ENCODE results near the gene ASB11.
"Not testable (repeated sequence)": the region's sequence is repeated elsewhere in the genome, so short reads cannot be mapped to it uniquely, and the experiment has no call there.

The ASB11 gene

DNA sequence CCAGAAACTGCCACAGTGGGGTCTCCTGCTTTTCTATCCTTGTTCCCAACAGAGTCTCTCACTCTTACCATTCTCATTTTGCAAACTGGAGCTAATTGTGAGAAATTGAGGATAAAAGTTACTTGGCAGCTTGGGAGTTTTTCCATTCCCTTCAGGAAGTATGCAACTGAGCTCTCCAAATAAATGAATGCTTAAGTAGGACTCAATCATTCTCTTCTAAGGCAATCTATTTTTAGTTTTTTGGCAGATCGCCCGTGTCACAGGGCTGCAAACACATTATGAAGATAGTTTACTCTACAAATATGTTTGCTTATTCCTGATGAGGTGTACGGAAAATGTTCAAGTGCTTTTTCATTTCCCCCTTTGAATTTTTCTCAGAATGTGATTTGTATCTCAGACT is 5.3 kb downstream of the ASB11 start:
- WGBS, 2 experiments (ENCODE audit: insufficient coverage in 2 of 2): no CpG with 5 or more reads among the region's 3 CpGs
- H3K4me1 ChIP-seq (ENCODE audit: control insufficient read depth, insufficient read depth, low read length, poor library complexity, severe bottlenecking): no peaks in the 10 kb centered on the region
- H3K27ac ChIP-seq (ENCODE audit: low read depth, low read length, severe bottlenecking): no peak overlapping the region
- H3K36me3 ChIP-seq (ENCODE audit: control insufficient read depth, insufficient read depth, low read length): no peaks in the 10 kb centered on the region
- H3K4me3 ChIP-seq (ENCODE audit: extremely low read depth, insufficient read depth, low read length, poor library complexity, severe bottlenecking): no peak overlapping the region
- H3K9me3 ChIP-seq (ENCODE audit: control insufficient read depth, low read length): no peaks in the 10 kb centered on the region

- H3K27ac ChIP-seq (ENCODE audit: low read depth, low read length, severe bottlenecking); H3K4me1 ChIP-seq (ENCODE audit: control insufficient read depth, insufficient read depth, low read length, poor library complexity, severe bottlenecking); H3K9me3 ChIP-seq (ENCODE audit: control insufficient read depth, low read length); H3K36me3 ChIP-seq (ENCODE audit: control insufficient read depth, insufficient read depth, low read length); H3K4me3 ChIP-seq (ENCODE audit: extremely low read depth, insufficient read depth, low read length, poor library complexity, severe bottlenecking): not testable (repeated sequence)
- 83% methylated on average over 1 of the region's 3 CpGs; no CpG with 5 or more reads in 1 of the 2 experiments for WGBS, 2 experiments (ENCODE audit: insufficient coverage in 2 of 2)
These were observed 9.5 kb downstream of the ASB11 start for GRCh38 chrX:15305899-15306298.

DNA sequence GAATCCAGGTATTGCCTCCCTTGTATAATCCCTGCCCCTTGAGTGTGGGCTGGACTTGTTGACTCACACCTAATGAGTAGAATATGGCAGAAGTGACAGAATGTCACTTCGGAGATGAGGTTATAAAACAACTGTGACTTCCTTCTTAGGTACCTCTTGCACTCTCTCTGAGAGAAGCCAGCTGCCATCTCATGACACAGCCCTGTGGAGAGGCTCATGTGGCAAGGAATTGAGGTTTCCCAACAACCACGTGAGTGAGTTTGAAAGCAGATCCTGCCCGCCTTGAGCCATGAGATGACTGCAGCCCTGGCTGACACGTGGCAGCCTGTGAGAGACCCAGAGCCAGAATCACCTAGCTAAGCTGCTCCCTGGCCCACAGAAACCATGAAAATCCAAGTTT is 13.5 kb downstream of the ASB11 start:
- Histone ChIP-seq H3K27ac (ENCODE audit: low read depth, low read length, severe bottlenecking) (no peak overlapping the region), H3K9me3 (ENCODE audit: control insufficient read depth, low read length) (no peaks in the 10 kb centered on the region), H3K36me3 (ENCODE audit: control insufficient read depth, insufficient read depth, low read length) (no peaks in the 10 kb centered on the region), H3K4me3 (ENCODE audit: extremely low read depth, insufficient read depth, low read length, poor library complexity, severe bottlenecking) (no peak overlapping the region), H3K4me1 (ENCODE audit: control insufficient read depth, insufficient read depth, low read length, poor library complexity, severe bottlenecking) (no peaks in the 10 kb centered on the region)
- 100% methylated on average over 1 of the region's 4 CpGs; no CpG with 5 or more reads in 1 of the 2 experiments for WGBS, 2 experiments (ENCODE audit: insufficient coverage in 2 of 2)

DNA sequence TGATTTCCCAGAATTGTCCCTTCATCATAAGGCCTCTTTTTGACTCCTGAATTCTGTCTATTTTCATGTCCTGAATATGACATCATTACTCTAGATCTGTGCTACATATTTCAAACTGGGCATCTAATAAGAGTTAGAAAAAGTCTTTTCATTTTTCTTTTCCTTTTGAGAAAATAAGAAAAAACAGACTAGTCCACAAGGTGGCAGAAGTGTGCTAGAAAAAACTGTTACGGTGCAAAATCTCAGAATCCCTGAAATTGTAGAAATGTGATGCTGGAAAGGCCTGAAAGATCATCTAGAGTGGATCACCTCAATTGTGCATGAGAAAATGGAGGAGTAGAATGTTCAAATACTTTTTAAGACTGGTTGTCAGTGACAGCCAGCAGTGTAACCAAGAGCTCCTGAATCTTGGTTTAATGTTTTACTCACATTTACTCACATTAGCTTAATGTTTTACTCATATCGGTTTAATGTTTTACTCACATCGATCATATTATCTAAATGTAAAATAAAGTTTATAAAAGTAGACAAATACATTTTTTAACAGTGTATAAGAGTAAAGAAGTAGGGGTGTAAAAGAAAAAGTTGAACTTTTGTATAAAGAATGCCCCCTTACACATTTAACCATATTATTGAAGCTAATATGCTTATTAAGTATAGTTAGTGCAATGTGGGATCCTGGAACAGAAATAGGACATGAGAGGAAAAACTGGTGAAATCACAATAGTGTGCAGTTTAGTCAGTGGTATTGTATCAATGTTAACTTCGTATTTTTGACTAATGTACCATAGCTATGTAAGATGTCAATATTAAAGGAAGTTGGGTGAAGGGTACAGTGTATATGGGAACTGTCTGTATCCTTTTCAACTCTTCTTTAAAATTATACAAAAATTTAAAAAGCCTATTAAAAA is 15.2 kb downstream of the ASB11 start:
- no peaks in the 10 kb centered on the region for H3K9me3 ChIP-seq (ENCODE audit: control insufficient read depth, low read length)
- no peaks in the 10 kb centered on the region for H3K36me3 ChIP-seq (ENCODE audit: control insufficient read depth, insufficient read depth, low read length)
- H3K4me1 ChIP-seq (ENCODE audit: control insufficient read depth, insufficient read depth, low read length, poor library complexity, severe bottlenecking): no peaks in the 10 kb centered on the region
- WGBS, 2 experiments (ENCODE audit: insufficient coverage in 2 of 2): 0 to 33% methylated on average over 1 of the region's 4 CpGs
- no peak overlapping the region for H3K27ac ChIP-seq (ENCODE audit: low read depth, low read length, severe bottlenecking)
- no peak overlapping the region for H3K4me3 ChIP-seq (ENCODE audit: extremely low read depth, insufficient read depth, low read length, poor library complexity, severe bottlenecking)

DNA sequence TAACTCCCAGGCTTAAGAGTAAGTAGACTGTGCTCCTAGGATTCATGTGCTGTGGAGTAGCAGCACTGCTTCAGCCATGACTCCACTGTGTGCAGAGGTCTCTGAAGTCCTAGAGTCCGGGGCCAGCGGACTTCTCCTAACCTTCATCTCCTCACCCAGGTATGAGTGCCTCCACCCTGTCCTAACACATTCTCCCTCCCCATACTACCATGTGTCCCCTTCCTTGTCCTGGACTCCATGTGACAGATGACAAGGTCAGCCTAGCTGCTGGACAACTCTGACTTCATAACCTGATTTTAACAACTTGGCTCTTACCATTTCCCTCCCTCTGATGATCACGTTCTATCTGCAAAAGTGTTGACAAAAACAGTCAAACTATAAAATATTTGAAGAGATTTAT is 16.7 kb downstream of the ASB11 start:
- H3K4me1 ChIP-seq (ENCODE audit: control insufficient read depth, insufficient read depth, low read length, poor library complexity, severe bottlenecking): no peaks in the 10 kb centered on the region
- no peak overlapping the region for H3K4me3 ChIP-seq (ENCODE audit: extremely low read depth, insufficient read depth, low read length, poor library complexity, severe bottlenecking)
- peak overlapping the region; percentile 29 for H3K27ac ChIP-seq (ENCODE audit: low read depth, low read length, severe bottlenecking)
- WGBS, 2 experiments (ENCODE audit: insufficient coverage in 2 of 2): 93% methylated on average over 2 of the region's 3 CpGs; no CpG with 5 or more reads in 1 of the 2 experiments
- H3K9me3 ChIP-seq (ENCODE audit: control insufficient read depth, low read length): no peaks in the 10 kb centered on the region
- H3K36me3 ChIP-seq (ENCODE audit: control insufficient read depth, insufficient read depth, low read length): no peaks in the 10 kb centered on the region

- H3K27ac ChIP-seq (ENCODE audit: low read depth, low read length, severe bottlenecking): peak overlapping the region; percentile 53
- H3K4me3 ChIP-seq (ENCODE audit: extremely low read depth, insufficient read depth, low read length, poor library complexity, severe bottlenecking): no peak overlapping the region
- H3K4me1 ChIP-seq (ENCODE audit: control insufficient read depth, insufficient read depth, low read length, poor library complexity, severe bottlenecking): no peaks in the 10 kb centered on the region
- H3K36me3 ChIP-seq (ENCODE audit: control insufficient read depth, insufficient read depth, low read length): no peaks in the 10 kb centered on the region
- H3K9me3 ChIP-seq (ENCODE audit: control insufficient read depth, low read length): no peaks in the 10 kb centered on the region
- 81 to 90% methylated on average over 2 of the region's 2 CpGs for WGBS, 2 experiments (ENCODE audit: insufficient coverage in 2 of 2)
These were observed 17.2 kb downstream of the ASB11 start for GRCh38 chrX:15298201-15298600.

- Histone ChIP-seq H3K27ac (ENCODE audit: low read depth, low read length, severe bottlenecking) (no peak overlapping the region), H3K4me1 (ENCODE audit: control insufficient read depth, insufficient read depth, low read length, poor library complexity, severe bottlenecking) (no peaks in the 10 kb centered on the region)
- WGBS, 2 experiments (ENCODE audit: insufficient coverage in 2 of 2): no CpG with 5 or more reads among the region's 2 CpGs
These were observed 22.0 kb downstream of the ASB11 start for GRCh38 chrX:15293451-15293850.

GRCh38 chrX:15292861-15293260 is 22.6 kb downstream of the ASB11 start:
- Histone ChIP-seq H3K27ac (ENCODE audit: low read depth, low read length, severe bottlenecking) (no peak overlapping the region), H3K4me3 (ENCODE audit: extremely low read depth, insufficient read depth, low read length, poor library complexity, severe bottlenecking) (no peak overlapping the region), H3K36me3 (ENCODE audit: control insufficient read depth, insufficient read depth, low read length) (no peaks in the 10 kb centered on the region), H3K4me1 (ENCODE audit: control insufficient read depth, insufficient read depth, low read length, poor library complexity, severe bottlenecking) (no peaks in the 10 kb centered on the region), H3K9me3 (ENCODE audit: control insufficient read depth, low read length) (no peaks in the 10 kb centered on the region)
- 67 to 83% methylated on average over 1 of the region's 3 CpGs for WGBS, 2 experiments (ENCODE audit: insufficient coverage in 2 of 2)

More at GRCh38 chrX:15293451-15293850, 22.0 kb downstream of the ASB11 start:
- Histone ChIP-seq H3K9me3 (ENCODE audit: control insufficient read depth, low read length) (no peaks in the 10 kb centered on the region), H3K4me3 (ENCODE audit: extremely low read depth, insufficient read depth, low read length, poor library complexity, severe bottlenecking) (no peak overlapping the region), H3K36me3 (ENCODE audit: control insufficient read depth, insufficient read depth, low read length) (no peaks in the 10 kb centered on the region)

DNA sequence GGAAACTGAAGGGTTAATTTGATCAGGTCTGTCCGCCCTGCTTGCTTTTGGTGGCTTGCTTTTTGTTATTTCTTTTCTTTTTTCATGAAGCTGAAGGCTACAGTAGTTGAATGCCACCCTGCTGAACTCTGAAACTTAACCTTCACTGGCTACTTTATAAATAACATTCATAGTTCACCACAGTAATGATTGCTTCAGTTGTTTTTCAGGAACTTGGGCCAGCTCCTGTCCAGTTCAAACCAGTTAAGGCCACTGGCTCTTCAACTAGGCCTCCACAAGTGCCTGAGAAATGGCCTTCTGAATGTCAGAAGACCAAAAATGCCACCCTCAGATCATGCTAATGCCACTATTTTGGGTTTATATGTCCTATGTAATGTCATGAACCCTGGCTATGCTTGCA is 37.8 kb downstream of the ASB11 start:
- Histone ChIP-seq H3K4me1 (ENCODE audit: control insufficient read depth, insufficient read depth, low read length, poor library complexity, severe bottlenecking) (no peaks in the 10 kb centered on the region), H3K4me3 (ENCODE audit: extremely low read depth, insufficient read depth, low read length, poor library complexity, severe bottlenecking) (no peak overlapping the region), H3K36me3 (ENCODE audit: control insufficient read depth, insufficient read depth, low read length) (no peaks in the 10 kb centered on the region), H3K9me3 (ENCODE audit: control insufficient read depth, low read length) (no peaks in the 10 kb centered on the region), H3K27ac (ENCODE audit: low read depth, low read length, severe bottlenecking) (no peak overlapping the region)
- WGBS, 2 experiments (ENCODE audit: insufficient coverage in 2 of 2): no CpG with 5 or more reads among the region's 1 CpG

GRCh38 chrX:15274946-15275345 is 40.5 kb downstream of the ASB11 start:
- Histone ChIP-seq H3K9me3 (ENCODE audit: control insufficient read depth, low read length) (no peaks in the 10 kb centered on the region), H3K36me3 (ENCODE audit: control insufficient read depth, insufficient read depth, low read length) (no peaks in the 10 kb centered on the region), H3K4me3 (ENCODE audit: extremely low read depth, insufficient read depth, low read length, poor library complexity, severe bottlenecking) (no peak overlapping the region), H3K27ac (ENCODE audit: low read depth, low read length, severe bottlenecking) (no peak overlapping the region), H3K4me1 (ENCODE audit: control insufficient read depth, insufficient read depth, low read length, poor library complexity, severe bottlenecking) (no peaks in the 10 kb centered on the region)
- 100% methylated on average over 1 of the region's 2 CpGs; no CpG with 5 or more reads in 1 of the 2 experiments for WGBS, 2 experiments (ENCODE audit: insufficient coverage in 2 of 2)

GRCh38 chrX:15273275-15273674 is 42.2 kb downstream of the ASB11 start:
- H3K4me3 ChIP-seq (ENCODE audit: extremely low read depth, insufficient read depth, low read length, poor library complexity, severe bottlenecking); H3K27ac ChIP-seq (ENCODE audit: low read depth, low read length, severe bottlenecking); H3K36me3 ChIP-seq (ENCODE audit: control insufficient read depth, insufficient read depth, low read length); H3K9me3 ChIP-seq (ENCODE audit: control insufficient read depth, low read length); H3K4me1 ChIP-seq (ENCODE audit: control insufficient read depth, insufficient read depth, low read length, poor library complexity, severe bottlenecking): not testable (repeated sequence)
- 82 to 100% methylated on average over 4 to 5 of the region's 10 CpGs for WGBS, 2 experiments (ENCODE audit: insufficient coverage in 2 of 2)
